ENCODE measurements around the gene LSM10. TPM values are rescaled to one million over a fixed set of nuclear protein-coding genes. Genes with fewer than 3 reads are reported as not detected.

Gene LSM10
- total and polyA plus RNA-seq, 4 donors, result 30.1 to 57.7 (median 34.9) TPM

DNA sequence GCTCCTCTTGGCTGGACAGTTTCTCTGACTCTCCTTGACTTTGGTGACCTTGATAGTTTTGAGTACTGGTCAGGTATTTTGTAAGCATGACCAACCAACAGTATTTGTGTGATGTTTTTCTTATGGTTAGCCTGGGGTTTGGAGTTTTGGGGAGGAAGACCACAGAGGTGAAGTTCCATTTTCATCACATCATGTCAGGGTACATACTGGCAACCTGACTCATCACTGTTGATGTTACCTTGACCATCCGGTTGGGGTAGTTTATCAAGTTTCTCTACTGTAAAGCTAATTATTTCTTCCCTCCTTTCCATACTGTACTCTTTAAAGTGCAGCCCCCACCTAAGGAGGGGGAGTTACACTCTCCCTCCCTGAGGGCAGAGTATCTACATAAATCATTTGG is 39.1 kb upstream of the LSM10 start:
- WGBS, 2 donors, result 75 to 78% methylated on average over 1 of the region's 1 CpG
- no peak overlapping the region for H3K4me3 ChIP-seq (ENCODE audit: low read length in 2 of 2)
- H3K27ac ChIP-seq (ENCODE audit: low read depth in 1 of 2, low read length in 2 of 2), result no peak overlapping the region
- no peak for DNase-seq
- no peak for ATAC-seq (ENCODE audit: low FRiP score)
- peaks cover 0 to 3% of the 10 kb centered on the region in 2 donors for H3K36me3 ChIP-seq (ENCODE audit: control insufficient read depth in 1 of 2, insufficient read depth in 2 of 2, low read length in 1 of 2)
- intact Hi-C loops (cut with DNase I), result no loop called here
- H3K4me1 ChIP-seq (ENCODE audit: control insufficient read depth in 1 of 2, insufficient read depth in 2 of 2, low read length in 2 of 2), result no peaks in the 10 kb centered on the region
- no peaks in the 10 kb centered on the region for H3K9me3 ChIP-seq (ENCODE audit: control insufficient read depth, low read length)
- H3K27me3 ChIP-seq (ENCODE audit: control insufficient read depth in 1 of 2, insufficient read depth in 2 of 2, low read length in 1 of 2), result no peaks in the 10 kb centered on the region

DNA sequence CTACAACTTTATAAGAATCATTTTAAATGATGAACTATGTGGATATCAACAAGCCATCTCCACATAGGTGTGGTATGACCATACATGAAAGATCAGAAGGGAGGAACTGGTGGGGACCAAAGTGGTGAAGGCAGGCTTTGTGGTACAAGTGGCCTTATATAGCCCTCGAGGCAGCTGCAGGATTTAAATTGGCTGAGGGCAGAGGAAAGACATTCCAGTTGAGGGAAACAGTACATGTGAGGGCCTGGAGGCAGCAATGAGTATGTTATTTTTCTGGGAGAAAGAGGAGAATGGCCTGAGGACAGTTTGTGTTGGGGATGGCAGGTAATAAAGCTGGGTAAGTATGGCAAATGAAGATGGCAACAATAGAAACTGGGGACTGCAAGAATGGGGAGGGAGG is 35.4 kb upstream of the LSM10 start:
- no peaks in the 10 kb centered on the region for H3K4me1 ChIP-seq (ENCODE audit: control insufficient read depth in 1 of 2, insufficient read depth in 2 of 2, low read length in 2 of 2)
- intact Hi-C loops (cut with DNase I), result no loop called here
- no peaks in the 10 kb centered on the region for H3K9me3 ChIP-seq (ENCODE audit: control insufficient read depth, low read length)
- peaks cover 0 to 5% of the 10 kb centered on the region in 2 donors for H3K36me3 ChIP-seq (ENCODE audit: control insufficient read depth in 1 of 2, insufficient read depth in 2 of 2, low read length in 1 of 2)
- ATAC-seq (ENCODE audit: low FRiP score) (no peak), DNase-seq (no peak)
- H3K4me3 ChIP-seq (ENCODE audit: low read length in 2 of 2), result no peak overlapping the region
- 36 to 39% methylated on average over 1 of the region's 1 CpG for WGBS, 2 donors
- H3K27ac ChIP-seq (ENCODE audit: low read depth in 1 of 2, low read length in 2 of 2), result no peak overlapping the region
- H3K27me3 ChIP-seq (ENCODE audit: control insufficient read depth in 1 of 2, insufficient read depth in 2 of 2, low read length in 1 of 2), result no peaks in the 10 kb centered on the region

DNA sequence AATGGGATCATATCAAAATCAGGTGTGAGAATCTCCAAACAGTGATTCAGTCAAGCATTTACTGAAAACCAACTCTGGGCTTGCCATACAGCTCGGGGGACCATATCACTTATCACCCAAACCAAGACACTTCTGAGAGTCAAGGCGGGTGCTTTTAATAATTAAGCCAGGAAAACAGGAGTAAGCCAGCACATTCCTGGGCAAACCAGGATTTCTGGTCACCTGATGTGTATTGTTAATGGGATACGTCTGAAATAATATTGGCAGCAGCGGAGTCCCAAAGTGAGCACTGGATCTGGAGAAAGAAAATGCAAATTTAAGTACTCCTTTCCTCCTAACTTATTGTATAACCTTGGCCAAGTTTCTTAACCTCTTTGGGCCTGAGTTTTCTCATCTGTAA is 34.9 kb upstream of the LSM10 start:
- Histone ChIP-seq H3K9me3 (ENCODE audit: control insufficient read depth, low read length) (no peaks in the 10 kb centered on the region), H3K4me1 (ENCODE audit: control insufficient read depth in 1 of 2, insufficient read depth in 2 of 2, low read length in 2 of 2) (no peaks in the 10 kb centered on the region), H3K27ac (ENCODE audit: low read depth in 1 of 2, low read length in 2 of 2) (no peak overlapping the region), H3K27me3 (ENCODE audit: control insufficient read depth in 1 of 2, insufficient read depth in 2 of 2, low read length in 1 of 2) (no peaks in the 10 kb centered on the region), H3K4me3 (ENCODE audit: low read length in 2 of 2) (no peak overlapping the region), H3K36me3 (ENCODE audit: control insufficient read depth in 1 of 2, insufficient read depth in 2 of 2, low read length in 1 of 2) (peaks cover 0 to 4% of the 10 kb centered on the region in 2 donors)
- intact Hi-C loops (cut with DNase I), result no loop called here
- DNase-seq (no peak), ATAC-seq (ENCODE audit: low FRiP score) (no peak)
- 79 to 82% methylated on average over 4 of the region's 4 CpGs for WGBS, 2 donors

DNA sequence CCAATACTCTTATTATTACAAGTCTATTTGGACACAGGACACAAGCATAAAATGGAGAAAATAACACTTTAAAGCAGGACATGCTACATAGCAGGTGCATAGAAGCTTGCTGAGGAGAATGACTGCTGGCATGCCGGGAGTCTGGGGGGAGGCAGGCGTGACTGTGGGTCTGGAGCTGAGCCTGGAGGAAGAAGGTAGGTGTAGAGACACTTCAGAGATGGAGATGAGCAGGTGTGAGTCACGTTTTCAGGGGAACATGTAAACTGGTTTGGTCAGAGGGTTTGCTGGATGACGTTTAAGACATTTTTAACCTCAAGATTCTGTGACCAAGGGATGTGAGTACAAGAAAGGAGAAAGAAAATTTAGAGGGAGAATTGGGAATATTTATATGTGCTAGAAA is 28.1 kb upstream of the LSM10 start:
- ATAC-seq (ENCODE audit: low FRiP score) (no peak), DNase-seq (no peak)
- no peak overlapping the region for H3K4me3 ChIP-seq (ENCODE audit: low read length in 2 of 2)
- WGBS, 2 donors, result 66 to 72% methylated on average over 4 of the region's 4 CpGs
- H3K27ac ChIP-seq (ENCODE audit: low read depth in 1 of 2, low read length in 2 of 2), result no peak overlapping the region
- H3K36me3 ChIP-seq (ENCODE audit: control insufficient read depth in 1 of 2, insufficient read depth in 2 of 2, low read length in 1 of 2), result no peaks in the 10 kb centered on the region
- intact Hi-C loops (cut with DNase I), result loop anchor here in 1 of 2 donors (10.0 kb wide), 1 partner anchor 331 kb away; no protein-coding TSS in a partner anchor
- H3K4me1 ChIP-seq (ENCODE audit: control insufficient read depth in 1 of 2, insufficient read depth in 2 of 2, low read length in 2 of 2), result no peaks in the 10 kb centered on the region
- no peaks in the 10 kb centered on the region for H3K9me3 ChIP-seq (ENCODE audit: control insufficient read depth, low read length)
- H3K27me3 ChIP-seq (ENCODE audit: control insufficient read depth in 1 of 2, insufficient read depth in 2 of 2, low read length in 1 of 2), result no peaks in the 10 kb centered on the region

DNA sequence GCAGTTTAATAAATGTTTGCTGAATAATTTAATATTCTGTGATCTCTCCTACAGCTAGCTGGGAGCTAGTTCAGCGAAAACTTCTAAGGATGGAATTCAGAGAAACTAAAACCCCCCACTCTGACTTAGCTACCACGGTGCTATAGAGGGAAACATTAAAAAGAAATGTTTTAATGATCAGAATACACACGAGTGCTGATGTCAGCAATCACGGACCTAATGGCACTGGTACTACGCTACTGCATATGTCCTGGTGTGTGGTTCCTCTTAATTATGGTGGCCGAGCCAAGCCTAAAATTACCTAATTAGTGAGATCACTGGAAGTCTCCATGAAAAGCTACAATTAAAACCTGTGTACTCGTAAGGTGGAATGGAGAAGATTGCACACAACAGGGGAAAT is 23.9 kb upstream of the LSM10 start:
- Histone ChIP-seq H3K27me3 (ENCODE audit: control insufficient read depth in 1 of 2, insufficient read depth in 2 of 2, low read length in 1 of 2) (no peaks in the 10 kb centered on the region), H3K9me3 (ENCODE audit: control insufficient read depth, low read length) (no peaks in the 10 kb centered on the region), H3K4me1 (ENCODE audit: control insufficient read depth in 1 of 2, insufficient read depth in 2 of 2, low read length in 2 of 2) (no peaks in the 10 kb centered on the region), H3K36me3 (ENCODE audit: control insufficient read depth in 1 of 2, insufficient read depth in 2 of 2, low read length in 1 of 2) (peaks cover 0 to 3% of the 10 kb centered on the region in 2 donors), H3K4me3 (ENCODE audit: low read length in 2 of 2) (no peak overlapping the region), H3K27ac (ENCODE audit: low read depth in 1 of 2, low read length in 2 of 2) (no peak overlapping the region)
- no peak for ATAC-seq (ENCODE audit: low FRiP score)
- intact Hi-C loops (cut with DNase I), result loop anchor here (1.0 to 10.0 kb wide), 3 partner anchors 79 to 327 kb away; no protein-coding TSS in a partner anchor
- WGBS, 2 donors, result 83 to 90% methylated on average over 7 of the region's 7 CpGs
- no peak for DNase-seq

DNA sequence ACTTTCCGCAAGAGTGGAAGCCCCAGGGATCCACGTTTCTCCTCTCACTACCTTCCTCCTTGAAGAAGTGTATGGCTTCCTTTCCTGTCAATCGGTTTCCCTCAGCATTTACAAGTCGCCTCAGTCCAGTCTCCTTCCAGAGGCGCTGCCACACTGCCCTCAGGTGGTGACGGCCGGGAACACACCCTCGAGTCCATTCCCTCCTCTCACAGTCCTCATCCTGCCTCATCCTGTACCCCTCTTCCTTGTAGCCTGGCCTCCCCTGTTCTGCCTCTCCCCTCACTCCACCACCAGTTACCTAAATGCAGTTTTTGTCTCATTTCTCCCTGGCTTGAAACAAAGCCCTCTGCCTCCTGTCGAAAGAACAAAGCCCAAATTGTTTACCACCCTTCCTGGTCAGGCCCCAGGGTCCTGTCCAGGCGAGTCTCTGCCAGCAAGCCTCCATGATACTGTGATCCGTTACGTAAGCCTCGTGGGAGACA is 23.2 kb upstream of the LSM10 start:
- no peaks in the 10 kb centered on the region for H3K9me3 ChIP-seq (ENCODE audit: control insufficient read depth, low read length)
- no peak overlapping the region for H3K27ac ChIP-seq (ENCODE audit: low read depth in 1 of 2, low read length in 2 of 2)
- H3K4me3 ChIP-seq (ENCODE audit: low read length in 2 of 2), result no peak overlapping the region
- peak; percentile 89 to 97 for DNase-seq
- 13 to 22% methylated on average over 13 of the region's 13 CpGs for WGBS, 2 donors
- peaks cover 0 to 3% of the 10 kb centered on the region in 2 donors for H3K36me3 ChIP-seq (ENCODE audit: control insufficient read depth in 1 of 2, insufficient read depth in 2 of 2, low read length in 1 of 2)
- intact Hi-C loops (cut with DNase I), result loop anchor here (1.0 to 10.0 kb wide), 3 partner anchors 78 to 326 kb away; no protein-coding TSS in a partner anchor
- H3K27me3 ChIP-seq (ENCODE audit: control insufficient read depth in 1 of 2, insufficient read depth in 2 of 2, low read length in 1 of 2), result no peaks in the 10 kb centered on the region
- peak; percentile 95 for ATAC-seq (ENCODE audit: low FRiP score)
- H3K4me1 ChIP-seq (ENCODE audit: control insufficient read depth in 1 of 2, insufficient read depth in 2 of 2, low read length in 2 of 2), result no peaks in the 10 kb centered on the region

DNA sequence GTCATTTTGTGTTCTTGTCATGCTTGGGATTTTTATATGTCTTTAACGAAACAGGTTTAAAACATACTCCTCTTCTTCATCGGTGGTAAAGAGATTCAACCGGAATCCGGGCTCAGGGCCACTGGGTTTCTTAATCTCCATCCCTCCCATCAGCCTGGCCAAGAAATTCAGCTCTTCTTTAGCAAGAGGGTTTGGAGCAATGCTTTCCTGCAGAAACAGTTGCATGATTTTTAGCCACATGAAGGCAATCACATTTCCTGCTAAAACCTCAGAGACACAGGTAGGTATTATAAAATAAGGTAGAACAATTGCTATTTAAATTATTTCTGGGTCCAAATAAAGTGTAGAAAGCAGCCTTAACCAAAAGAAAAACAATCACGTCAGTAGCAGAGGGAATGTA is 22.7 kb upstream of the LSM10 start:
- Histone ChIP-seq H3K4me3 (ENCODE audit: low read length in 2 of 2) (no peak overlapping the region), H3K27ac (ENCODE audit: low read depth in 1 of 2, low read length in 2 of 2) (no peak overlapping the region), H3K36me3 (ENCODE audit: control insufficient read depth in 1 of 2, insufficient read depth in 2 of 2, low read length in 1 of 2) (peaks cover 0 to 3% of the 10 kb centered on the region in 2 donors), H3K27me3 (ENCODE audit: control insufficient read depth in 1 of 2, insufficient read depth in 2 of 2, low read length in 1 of 2) (no peaks in the 10 kb centered on the region), H3K9me3 (ENCODE audit: control insufficient read depth, low read length) (no peaks in the 10 kb centered on the region), H3K4me1 (ENCODE audit: control insufficient read depth in 1 of 2, insufficient read depth in 2 of 2, low read length in 2 of 2) (no peaks in the 10 kb centered on the region)
- 20 to 29% methylated on average over 5 of the region's 5 CpGs for WGBS, 2 donors
- peak; percentile 67 for ATAC-seq (ENCODE audit: low FRiP score)
- DNase-seq, result no peak
- intact Hi-C loops (cut with DNase I), result loop anchor here (2.0 to 10.0 kb wide), 2 partner anchors 78 to 326 kb away; no protein-coding TSS in a partner anchor

DNA sequence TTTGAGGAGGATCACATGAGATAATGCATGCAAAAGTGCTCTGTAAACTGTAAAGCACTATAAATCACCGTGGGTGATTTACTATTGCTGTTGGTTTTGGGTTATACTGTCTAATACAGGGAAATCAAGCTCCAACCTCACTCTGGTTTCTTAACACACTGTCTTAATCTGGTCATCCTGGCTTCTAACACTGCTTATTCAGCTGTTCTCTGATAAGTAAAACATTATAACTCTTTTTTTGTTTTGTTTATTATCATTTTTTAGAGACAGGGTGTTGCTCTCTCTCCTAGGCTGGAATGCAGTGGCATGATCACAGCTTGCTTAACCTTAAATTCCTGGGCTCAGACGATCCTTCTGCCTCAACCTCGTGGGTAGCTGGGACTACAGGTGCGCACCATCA is 21.9 kb upstream of the LSM10 start:
- 80 to 83% methylated on average over 4 of the region's 4 CpGs for WGBS, 2 donors
- H3K4me3 ChIP-seq (ENCODE audit: low read length in 2 of 2), result no peak overlapping the region
- no peaks in the 10 kb centered on the region for H3K27me3 ChIP-seq (ENCODE audit: control insufficient read depth in 1 of 2, insufficient read depth in 2 of 2, low read length in 1 of 2)
- intact Hi-C loops (cut with DNase I), result no loop called here
- DNase-seq, result no peak
- no peak overlapping the region for H3K27ac ChIP-seq (ENCODE audit: low read depth in 1 of 2, low read length in 2 of 2)
- H3K36me3 ChIP-seq (ENCODE audit: control insufficient read depth in 1 of 2, insufficient read depth in 2 of 2, low read length in 1 of 2), result peaks cover 0 to 3% of the 10 kb centered on the region in 2 donors
- no peaks in the 10 kb centered on the region for H3K9me3 ChIP-seq (ENCODE audit: control insufficient read depth, low read length)
- H3K4me1 ChIP-seq (ENCODE audit: control insufficient read depth in 1 of 2, insufficient read depth in 2 of 2, low read length in 2 of 2), result no peaks in the 10 kb centered on the region
- no peak for ATAC-seq (ENCODE audit: low FRiP score)

DNA sequence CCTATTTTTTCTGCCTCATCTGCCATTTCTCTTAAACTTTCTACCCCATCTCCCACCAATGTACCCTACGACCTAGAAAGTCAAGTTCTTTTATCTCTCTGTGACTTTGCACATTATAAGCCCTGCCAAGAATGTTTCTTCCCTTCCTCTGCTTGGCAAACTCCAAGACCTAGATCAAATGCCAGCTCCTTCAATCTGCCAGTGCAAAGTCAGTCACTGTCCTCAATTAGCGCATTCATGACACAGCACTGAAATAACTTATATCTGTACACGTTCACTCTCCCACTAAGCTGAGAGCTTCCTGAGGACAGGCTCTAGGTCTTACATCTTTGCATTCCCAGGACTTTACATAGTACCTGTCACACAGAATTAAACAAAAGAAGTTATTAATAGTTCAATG is 21.4 kb upstream of the LSM10 start:
- Histone ChIP-seq H3K4me1 (ENCODE audit: control insufficient read depth in 1 of 2, insufficient read depth in 2 of 2, low read length in 2 of 2) (no peaks in the 10 kb centered on the region), H3K27ac (ENCODE audit: low read depth in 1 of 2, low read length in 2 of 2) (no peak overlapping the region), H3K9me3 (ENCODE audit: control insufficient read depth, low read length) (no peaks in the 10 kb centered on the region), H3K36me3 (ENCODE audit: control insufficient read depth in 1 of 2, insufficient read depth in 2 of 2, low read length in 1 of 2) (peaks cover 0 to 3% of the 10 kb centered on the region in 2 donors), H3K27me3 (ENCODE audit: control insufficient read depth in 1 of 2, insufficient read depth in 2 of 2, low read length in 1 of 2) (no peaks in the 10 kb centered on the region), H3K4me3 (ENCODE audit: low read length in 2 of 2) (no peak overlapping the region)
- ATAC-seq (ENCODE audit: low FRiP score), result no peak
- 82 to 90% methylated on average over 3 of the region's 3 CpGs for WGBS, 2 donors
- no peak for DNase-seq
- intact Hi-C loops (cut with DNase I), result no loop called here

Measured in aorta (tissue), 5 donors.